22Rv1 (cell line): ENCODE results near the gene FOXO6.
A peak's percentile ranks its signal among the peaks of the same experiment; 100 is the strongest.

ENCODE experiments used
- H3K27ac ChIP-seq: fragments of 450-650 bp; 2 replicates; pipeline ENCODE4 v1.5.1; 2017
- ZFX ChIP-seq: fragments of 450-650 bp; IDR thresholded peaks from 2 replicates; pipeline ENCODE4 v1.6.1; 2017; ENCODE audit warnings: antibody characterized with exemption, borderline replicate concordance
- TF ChIP-seq, protein P1 (sequence below): fragments of 450-650 bp; IDR thresholded peaks from 2 replicates; pipeline ENCODE4 v1.5.1; 2017; ENCODE audit warnings: mild to moderate bottlenecking

FOXO6 gene

DNA sequence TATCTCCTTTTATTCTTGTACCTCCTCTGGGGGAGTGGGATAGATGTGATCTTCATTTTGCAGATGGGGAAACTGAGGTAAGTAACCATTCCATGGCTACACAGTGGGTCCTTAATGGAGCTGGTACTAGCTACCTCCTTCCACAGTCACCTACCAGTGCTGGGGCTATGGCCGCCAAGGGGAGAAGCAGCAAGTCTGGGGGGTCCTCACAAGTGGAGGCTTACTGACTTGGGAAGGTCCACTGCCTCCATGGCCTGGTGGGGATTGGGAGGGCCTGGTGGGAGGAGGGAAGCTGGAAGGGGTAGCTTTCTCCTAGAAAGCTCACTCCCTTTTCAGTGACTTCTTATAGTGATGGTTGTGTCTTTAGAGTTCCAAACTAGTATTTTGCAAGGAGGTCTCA is 5.9 kb upstream of the FOXO6 start:
- TF ChIP-seq ZFX: no peak
- TF ChIP-seq, protein P1, sequence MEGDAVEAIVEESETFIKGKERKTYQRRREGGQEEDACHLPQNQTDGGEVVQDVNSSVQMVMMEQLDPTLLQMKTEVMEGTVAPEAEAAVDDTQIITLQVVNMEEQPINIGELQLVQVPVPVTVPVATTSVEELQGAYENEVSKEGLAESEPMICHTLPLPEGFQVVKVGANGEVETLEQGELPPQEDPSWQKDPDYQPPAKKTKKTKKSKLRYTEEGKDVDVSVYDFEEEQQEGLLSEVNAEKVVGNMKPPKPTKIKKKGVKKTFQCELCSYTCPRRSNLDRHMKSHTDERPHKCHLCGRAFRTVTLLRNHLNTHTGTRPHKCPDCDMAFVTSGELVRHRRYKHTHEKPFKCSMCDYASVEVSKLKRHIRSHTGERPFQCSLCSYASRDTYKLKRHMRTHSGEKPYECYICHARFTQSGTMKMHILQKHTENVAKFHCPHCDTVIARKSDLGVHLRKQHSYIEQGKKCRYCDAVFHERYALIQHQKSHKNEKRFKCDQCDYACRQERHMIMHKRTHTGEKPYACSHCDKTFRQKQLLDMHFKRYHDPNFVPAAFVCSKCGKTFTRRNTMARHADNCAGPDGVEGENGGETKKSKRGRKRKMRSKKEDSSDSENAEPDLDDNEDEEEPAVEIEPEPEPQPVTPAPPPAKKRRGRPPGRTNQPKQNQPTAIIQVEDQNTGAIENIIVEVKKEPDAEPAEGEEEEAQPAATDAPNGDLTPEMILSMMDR: no peak
- H3K27ac ChIP-seq: no peak overlapping the region

DNA sequence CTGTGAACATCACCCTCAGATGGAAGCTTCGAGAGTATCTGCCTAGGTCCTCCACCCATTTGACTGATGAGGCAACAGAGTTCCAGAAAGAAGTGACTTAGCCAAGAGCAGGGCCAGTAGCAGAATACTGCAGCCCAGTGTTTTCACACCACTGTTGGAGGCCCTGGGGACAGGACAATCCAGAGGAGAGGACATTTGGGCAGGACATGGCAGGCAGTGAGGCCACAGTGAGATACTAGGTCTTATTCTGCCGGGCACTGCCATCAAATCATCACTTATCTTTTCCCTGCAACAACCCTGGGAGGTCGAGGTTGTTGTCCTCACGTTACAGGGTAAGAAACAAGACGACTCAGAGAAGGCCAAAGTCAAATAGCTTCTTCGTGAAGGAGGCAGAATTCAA is 5.5 kb upstream of the FOXO6 start:
- H3K27ac ChIP-seq: no peak overlapping the region
- TF ChIP-seq, protein P1: no peak
- no peak for TF ChIP-seq ZFX

DNA sequence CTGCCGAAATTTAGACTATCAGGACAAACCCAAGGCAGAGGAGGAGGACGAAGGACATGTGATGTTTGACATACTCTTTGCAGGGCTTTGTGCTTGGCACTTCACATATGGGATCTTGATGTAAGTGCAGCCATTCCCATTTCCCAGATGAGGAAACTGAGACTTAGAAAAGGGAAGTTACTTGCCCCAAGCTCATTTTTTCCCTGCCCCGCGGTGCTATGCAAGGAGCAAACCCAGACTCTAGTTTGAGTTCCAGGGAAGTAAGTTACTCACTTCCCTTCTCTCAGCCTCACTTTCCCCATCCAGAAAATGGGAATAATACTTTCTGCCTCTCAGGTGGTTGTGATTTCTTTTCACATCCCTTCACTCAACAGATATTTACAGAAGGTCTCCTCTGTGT is 4.5 kb upstream of the FOXO6 start:
- no peak overlapping the region for H3K27ac ChIP-seq
- TF ChIP-seq, protein P1: no peak
- no peak for TF ChIP-seq ZFX

DNA sequence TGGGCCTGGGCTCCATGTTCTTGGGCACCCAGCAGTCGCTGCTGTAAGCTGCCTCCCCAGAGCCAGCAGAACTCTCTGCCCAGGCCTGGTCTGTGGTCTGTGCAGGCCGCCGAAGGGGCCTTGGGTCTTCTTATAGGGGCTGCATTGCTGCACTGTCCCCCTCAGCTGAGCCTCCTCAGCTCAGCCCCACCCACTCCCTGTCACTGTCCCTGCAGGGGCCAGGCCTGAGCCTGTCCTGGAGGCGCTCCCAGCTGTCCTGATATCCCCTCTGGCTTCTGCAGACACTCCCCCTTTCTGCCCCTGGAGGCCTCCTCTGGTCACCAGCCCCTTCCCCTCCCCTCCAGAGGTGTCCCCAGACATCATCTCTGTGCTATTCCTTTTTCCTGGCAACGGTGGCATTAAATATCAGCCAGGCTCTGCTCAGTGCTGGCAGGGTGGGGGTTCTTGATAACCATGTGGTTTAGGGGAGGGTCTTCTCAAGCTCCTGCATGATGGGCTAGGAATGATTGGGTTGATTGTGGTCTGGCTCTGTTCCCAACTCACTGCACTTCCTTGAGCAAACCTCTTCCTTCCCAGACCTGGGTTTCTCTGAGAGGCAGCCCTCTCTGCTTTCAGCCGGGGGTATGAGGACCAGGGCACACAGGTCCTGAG is 3.7 kb upstream of the FOXO6 start:
- TF ChIP-seq ZFX: no peak
- TF ChIP-seq, protein P1: no peak
- no peak overlapping the region for H3K27ac ChIP-seq

DNA sequence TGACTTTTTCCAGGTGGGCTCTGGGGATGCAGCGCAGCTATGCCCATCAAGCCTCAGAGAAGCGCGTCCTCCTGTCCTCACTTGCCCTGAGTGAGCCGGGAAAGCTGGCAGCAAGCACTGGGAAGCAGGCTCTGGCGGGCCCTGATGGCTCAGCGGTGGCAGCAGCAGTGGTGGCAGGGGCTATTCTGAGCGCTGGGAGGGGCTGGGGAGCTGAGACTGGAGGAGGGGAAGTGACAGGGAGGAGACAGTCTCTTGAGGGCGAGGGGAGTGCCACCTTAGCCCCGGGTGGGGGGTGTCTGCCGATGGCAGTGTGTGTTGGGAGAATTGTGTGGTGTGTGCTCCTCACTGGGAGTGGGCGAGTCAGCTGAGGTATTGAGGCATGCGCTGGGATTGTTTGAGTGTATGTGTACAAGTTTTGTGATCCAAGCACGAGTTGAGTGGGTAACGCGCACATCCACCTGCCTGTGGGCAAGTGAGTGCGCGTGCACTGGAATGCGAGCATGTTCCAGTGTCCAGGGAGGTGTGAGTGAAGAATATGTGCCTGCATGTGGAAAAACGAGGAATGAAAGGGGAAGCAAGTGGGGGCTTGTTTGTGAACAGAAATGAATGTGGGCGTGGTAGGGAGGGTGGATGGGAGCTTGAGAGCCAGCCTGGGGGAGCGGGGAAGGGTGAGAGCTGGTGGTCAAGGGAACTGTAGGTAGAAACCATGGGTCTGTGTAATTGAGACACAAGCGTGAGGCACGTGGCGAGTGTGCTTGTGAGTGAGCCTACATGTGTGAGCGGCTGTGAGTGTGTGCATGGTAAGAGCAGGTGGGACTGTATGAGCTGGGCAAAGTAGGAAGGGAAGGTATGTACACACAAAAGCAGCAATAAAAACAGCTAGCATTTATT is 2.9 kb upstream of the FOXO6 start:
- TF ChIP-seq, protein P1: no peak
- no peak for TF ChIP-seq ZFX
- H3K27ac ChIP-seq: no peak overlapping the region

DNA sequence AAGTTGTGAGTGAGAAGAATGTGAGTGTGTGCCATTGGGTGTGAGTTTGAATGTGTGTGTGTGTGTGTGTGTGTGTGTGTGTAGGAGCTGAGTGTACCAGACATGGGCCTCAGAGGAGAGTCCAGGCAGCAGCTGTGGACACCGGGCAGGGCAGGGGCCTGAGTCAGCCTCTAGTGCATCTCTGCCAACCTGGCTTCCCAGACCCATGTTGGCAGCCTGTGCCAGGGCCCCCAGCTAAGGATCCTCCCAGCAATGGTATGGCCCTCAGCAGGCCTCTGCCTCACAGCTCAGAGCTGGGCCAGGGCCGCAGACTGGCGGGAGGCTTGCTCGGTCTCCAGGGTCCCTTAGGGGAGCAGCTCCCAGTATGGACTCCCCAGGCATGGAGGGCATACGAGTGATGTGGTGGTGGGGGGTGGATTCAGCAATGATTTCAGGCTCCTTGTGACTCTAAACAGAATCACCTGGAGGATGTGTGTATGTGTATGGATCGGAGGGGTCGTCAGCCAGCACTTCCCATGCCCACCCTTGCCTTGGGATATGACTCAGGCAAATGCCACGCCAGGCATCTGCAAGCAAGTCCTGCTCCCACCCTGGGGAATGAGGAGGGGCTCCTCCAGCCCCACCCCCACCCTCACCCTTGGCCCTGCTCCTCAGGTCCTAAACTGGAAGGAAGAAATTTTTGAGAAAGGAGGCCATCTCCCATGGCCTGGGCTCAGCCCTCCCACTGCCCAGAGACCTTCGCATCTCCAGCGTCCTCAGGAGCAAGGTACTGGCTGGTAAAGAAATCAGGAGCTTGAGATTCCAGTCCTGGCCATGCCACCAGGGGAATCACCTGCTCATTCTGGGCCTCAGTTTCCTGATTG is 1.8 kb upstream of the FOXO6 start:
- H3K27ac ChIP-seq: peak overlapping the region; percentile 79
- TF ChIP-seq ZFX: no peak
- TF ChIP-seq, protein P1: no peak
